T-helper 2 cell treated with Interferon-gamma antibody and Interleukin-4, amounts not matched to agents 100 ng/mL and 5 ng/mL, for 36 hours (primary cell): ENCODE data around the gene B3GLCT. TPM values are rescaled to one million over a fixed set of nuclear protein-coding genes. Genes with fewer than 3 reads are reported as not detected.
"Not testable (repeated sequence)": the region's sequence is repeated elsewhere in the genome, so short reads cannot be mapped to it uniquely, and the experiment has no call there.

Experiments used
- intact Hi-C: fragments of 100-400 bp; cut with micrococcal nuclease; formaldehyde crosslinking; loops from one replicate; pipeline ENCODE4 v1.15.1; 2023
- total RNA-seq: library from RNA; stranded (reverse); gene quantifications from 2 replicates; pipeline ENCODE4 v1.2.3, GENCODE V29; 2022

B3GLCT gene
- total RNA-seq = 5.1 and 5.7 TPM in 2 replicates

DNA sequence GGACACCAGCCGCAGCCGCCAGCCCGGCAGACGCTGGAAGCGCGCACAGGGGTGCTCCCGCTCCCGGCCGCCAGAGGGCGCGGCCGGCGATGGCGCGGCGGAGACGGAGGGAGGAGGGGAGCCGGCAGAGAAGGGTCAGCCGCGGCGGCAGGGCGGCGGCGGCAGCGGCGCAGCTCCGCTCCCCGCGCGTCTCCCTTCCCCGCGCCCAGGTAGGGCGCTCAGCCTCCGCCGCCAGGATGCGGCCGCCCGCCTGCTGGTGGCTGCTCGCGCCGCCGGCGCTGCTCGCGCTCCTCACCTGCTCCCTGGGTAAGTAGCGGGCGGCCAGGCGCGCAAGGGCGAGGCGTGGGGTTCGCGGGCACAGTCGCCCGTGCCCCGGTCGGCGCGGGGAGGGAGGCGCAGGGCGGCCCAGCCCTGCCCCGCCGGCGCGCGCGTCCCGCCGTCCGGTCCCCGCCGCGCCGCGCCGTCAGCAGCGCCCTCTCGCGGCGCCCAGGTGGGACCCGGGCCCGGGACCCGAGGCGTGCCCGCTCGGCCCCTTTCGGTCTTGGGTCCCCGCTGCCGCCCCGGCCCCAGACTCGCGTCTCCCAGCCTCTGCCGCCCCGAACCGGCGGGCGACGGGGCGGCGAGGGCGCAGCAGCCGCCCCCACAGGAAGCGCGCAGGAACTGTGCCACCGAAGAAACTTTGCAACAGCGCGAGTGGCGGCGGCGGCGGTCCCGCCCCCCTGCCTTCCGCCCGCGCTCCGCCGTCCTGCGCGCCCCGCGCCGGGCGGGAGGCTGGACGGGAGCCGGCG, at the start of gene B3GLCT:
B3GLCT (plus strand) TSS at position 127 of the 788 bp plus-strand sequence; CDS start at position 237, 110 bp downstream.
- intact Hi-C loops = loop anchor here (1.0 to 2.0 kb wide), 5 partner anchors 13 to 647 kb away; partner anchors contain the start of gene USPL1

DNA sequence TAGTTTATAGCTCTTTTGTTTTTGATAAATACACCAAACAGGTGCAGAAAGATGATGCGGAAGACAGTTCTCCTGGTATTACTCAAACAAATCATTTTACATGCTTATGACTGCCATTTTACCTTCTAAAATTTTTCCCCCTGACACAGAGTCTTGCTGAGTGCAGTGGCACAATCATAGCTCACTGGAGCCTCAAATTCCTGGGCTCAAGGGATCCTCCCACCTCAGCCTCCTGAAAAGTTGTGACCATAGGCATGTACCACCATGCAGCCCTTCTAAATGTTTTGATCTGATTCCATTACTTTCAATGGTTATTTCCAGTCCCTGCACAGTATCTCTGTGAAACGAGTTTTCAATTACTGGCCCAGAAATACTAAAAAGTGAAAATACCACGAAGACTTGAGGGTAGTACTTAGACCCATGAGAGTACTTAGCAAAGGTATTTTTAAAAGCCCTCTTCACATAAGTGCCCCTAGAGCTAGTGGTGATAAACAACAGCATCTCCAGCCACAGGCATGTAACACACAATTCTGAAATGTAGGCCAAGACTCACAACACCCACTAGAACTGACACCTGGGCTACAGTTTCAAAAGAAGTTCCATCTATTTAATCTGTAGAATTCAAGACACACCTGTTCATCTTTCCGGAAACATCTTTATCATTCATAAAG, 49.3 kb upstream of the B3GLCT start:
- intact Hi-C loops = no loop called here

- intact Hi-C loops = no loop called here
Observed at GRCh38 chr13:31151837-31152236, 47.9 kb upstream of the B3GLCT start.

- intact Hi-C loops = no loop called here
Observed at GRCh38 chr13:31154939-31155338, 44.8 kb upstream of the B3GLCT start.

DNA sequence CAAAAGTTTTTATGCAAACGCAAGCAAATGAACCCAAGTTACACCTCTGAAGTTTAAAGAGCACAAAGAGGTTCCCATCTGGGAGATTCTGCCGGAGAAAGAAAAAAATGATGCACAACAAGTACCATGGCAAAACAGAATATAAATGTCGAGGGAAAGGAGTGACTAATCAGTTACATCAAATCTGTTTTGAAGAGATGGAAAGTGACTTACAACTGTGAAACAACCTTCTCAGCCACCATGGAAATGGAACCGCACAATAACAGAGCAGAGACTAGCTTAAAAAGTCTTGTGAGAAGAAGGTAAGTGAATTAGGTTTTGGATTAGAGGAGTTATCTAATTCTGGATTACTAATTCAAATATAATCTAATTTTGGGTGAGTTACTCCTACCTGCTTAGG, 40.5 kb upstream of the B3GLCT start:
- intact Hi-C loops = no loop called here

DNA sequence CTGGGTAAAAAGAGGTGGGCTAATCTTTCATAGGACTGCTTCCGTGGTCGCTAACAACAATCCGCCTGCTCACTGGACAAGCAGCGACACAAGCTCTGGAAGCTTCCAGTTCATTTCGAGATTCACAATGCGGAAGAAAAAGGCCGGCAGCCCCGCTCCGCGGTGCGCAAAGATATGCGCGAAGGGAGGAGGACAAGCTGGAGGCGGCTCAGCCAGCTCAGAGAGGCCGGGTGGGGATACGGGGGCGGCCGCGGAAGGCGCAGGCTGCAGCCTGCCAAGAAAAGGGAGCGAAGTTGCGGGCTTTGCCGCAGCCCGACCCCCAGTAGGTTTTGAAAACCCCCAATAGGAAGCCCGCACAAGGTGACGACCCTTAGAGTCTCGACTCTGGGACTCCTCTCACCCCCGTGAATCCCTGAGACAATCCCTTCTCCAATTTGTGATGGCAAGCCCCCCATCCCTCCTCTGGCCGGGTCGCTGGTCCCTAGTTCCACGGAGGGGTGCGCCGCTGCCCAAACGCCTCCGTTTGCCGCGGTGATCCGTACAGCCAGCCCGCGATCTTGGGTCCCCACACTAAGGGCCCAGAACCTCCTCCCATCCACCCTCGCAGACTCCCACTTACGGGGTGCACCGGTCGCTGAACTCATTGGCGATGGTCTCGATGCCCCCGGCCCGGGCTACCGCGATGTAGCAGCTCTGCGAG, 38.8 kb upstream of the B3GLCT start:
- intact Hi-C loops = loop anchor here (5.0 to 10.0 kb wide), 7 partner anchors 419 to 1266 kb away; partner anchors contain the start of genes BRCA2, HMGB1, KATNAL1 and N4BP2L1

DNA sequence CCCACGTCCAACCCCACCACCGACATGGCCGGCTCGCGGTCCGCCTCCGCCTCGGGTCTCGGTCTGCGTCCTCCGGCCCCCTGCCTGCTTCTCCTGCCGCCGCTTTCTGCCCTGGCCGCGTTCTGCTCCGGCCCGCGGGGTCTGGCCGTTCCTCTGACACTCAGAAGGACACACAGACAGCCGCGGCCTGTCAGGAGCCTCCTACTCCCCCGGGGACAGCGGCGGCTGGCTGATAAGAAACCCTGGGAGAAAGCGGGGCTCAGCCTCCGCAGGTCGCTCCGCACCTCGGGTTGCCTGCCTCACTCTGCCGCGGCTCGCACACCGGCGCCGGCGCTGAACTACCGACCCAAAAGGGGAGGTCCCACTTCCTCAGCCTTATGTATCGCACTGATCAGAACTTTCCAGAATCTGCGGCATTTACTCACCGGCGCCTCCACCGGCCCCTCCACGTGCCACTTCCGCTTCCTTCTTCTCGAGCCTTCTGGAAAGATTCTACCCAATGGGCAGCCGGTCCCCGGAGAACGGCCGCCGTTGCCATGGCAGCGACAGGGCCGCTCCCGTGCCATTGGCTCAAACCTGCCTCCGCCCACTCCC, 38.1 kb upstream of the B3GLCT start, which contains the start of gene HSPH1:
HSPH1 (minus strand) TSS at position 348 of the 594 bp plus-strand sequence; CDS start at position 26, 322 bp downstream.
- intact Hi-C loops = loop anchor here (1.0 to 10.0 kb wide), 11 partner anchors 38 to 1312 kb away; partner anchors contain the start of genes B3GLCT, BRCA2, HMGB1 and KATNAL1

GRCh38 chr13:31162151-31163008, 37.4 kb upstream of the B3GLCT start:
- intact Hi-C loops = loop anchor here (1.0 to 10.0 kb wide), 11 partner anchors 37 to 1313 kb away; partner anchors contain the start of genes B3GLCT, BRCA2, HMGB1 and KATNAL1

GRCh38 chr13:31166591-31166990, 33.2 kb upstream of the B3GLCT start:
- intact Hi-C loops = loop anchor here (10.0 kb wide), 1 partner anchor 492 kb away; no protein-coding TSS in a partner anchor

DNA sequence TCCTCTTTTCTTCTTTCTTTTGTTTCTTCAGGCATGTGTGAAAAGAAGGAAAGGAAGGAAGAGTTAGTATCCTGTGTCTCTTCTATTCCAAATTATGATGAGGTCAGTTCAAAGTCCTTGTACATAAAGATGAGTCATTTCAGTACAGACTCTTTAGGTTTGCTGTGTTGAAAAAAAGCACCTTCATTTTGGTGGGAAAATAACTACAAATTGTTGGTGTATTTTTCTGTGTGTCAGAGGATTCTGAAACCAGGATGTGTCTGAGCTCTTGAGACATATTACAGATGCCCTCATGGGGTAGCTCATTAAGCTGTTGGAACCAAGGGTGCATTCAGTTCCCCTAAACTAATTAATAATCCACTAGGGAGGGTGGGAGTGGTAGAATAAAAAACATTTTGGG, 32.3 kb upstream of the B3GLCT start:
- intact Hi-C loops = loop anchor here (10.0 kb wide), 1 partner anchor 493 kb away; no protein-coding TSS in a partner anchor

DNA sequence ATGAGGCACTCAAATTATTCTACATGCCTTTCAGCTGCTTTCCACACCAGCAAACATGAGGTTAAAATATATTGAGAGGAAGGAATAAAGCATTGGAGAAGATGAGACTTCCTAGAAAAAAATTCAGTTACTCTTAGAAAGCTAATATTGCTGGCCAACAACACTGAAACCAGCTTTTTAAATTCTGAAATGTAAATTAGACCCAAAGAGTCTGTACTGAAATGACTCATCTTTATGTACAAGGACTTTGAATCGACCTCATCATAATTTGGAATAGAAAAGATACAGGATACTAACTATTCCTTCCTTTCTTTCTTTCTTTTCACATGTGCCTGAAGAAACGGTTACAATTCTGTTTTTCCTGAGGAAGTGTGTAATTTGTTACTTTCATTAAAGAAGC, 31.6 kb upstream of the B3GLCT start:
- intact Hi-C loops = loop anchor here (10.0 kb wide), 1 partner anchor 493 kb away; no protein-coding TSS in a partner anchor

- intact Hi-C loops = loop anchor here (10.0 kb wide), 1 partner anchor 494 kb away; no protein-coding TSS in a partner anchor
Observed at GRCh38 chr13:31168736-31169135, 31.0 kb upstream of the B3GLCT start.

GRCh38 chr13:31172001-31172400, 27.8 kb upstream of the B3GLCT start:
- intact Hi-C loops = no loop called here

- intact Hi-C loops = no loop called here
Observed at GRCh38 chr13:31172535-31172934, 27.2 kb upstream of the B3GLCT start.

GRCh38 chr13:31174018-31174417, 25.8 kb upstream of the B3GLCT start:
- intact Hi-C loops = no loop called here

DNA sequence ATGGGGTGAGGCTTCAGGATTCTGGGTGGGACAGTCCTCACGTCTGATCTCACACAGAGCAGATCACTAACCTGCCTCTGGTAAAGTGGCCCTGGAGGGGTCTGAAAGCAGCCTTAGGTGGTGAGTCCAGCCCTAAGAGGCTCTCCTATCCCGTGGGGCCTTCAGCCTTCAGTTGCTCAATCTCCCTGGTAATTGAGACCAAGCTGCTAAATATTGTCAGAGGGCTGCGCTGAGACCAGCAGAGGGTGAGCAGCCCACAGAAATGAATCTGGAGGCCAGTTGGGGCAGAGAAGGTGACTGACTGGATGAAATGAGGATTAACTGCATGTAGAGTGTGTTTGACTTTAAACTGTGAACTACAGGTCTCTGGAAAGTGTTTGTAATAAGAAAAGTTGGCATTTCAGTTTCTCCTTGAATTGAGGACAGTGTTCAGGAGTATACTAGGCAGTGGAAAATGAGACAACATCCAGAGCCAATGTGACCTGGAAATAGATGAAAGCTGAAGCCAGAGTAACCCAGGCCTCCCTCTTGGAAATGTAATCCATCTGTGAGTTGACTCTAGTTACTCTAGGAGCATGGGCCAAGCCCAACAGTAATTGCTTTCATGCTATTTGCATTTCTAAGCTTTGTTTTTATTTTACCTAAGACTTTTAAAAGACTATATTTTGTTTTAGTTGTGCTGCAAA, 23.8 kb upstream of the B3GLCT start:
- intact Hi-C loops = no loop called here

GRCh38 chr13:31177813-31178495, 21.8 kb upstream of the B3GLCT start:
- intact Hi-C loops = not testable (repeated sequence)

DNA sequence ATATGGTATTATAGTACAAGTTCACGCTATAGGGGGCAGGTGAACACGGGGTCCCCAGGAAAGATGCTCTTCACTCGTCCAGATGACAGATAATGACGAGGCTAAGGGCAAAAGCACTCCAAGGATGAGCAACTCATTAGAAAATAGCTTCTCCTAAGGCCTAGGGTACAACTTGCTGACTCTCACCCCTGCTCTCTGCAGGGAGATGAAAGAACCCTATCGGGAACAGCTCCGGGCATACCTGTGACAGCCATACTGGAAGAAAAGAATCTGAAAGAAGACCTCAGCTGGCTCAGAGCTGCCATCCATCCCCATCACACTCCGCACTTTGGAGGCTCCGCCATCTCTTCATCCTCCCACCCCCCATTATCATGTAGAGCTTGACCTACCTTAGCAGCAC, 20.5 kb upstream of the B3GLCT start:
- intact Hi-C loops = no loop called here

DNA sequence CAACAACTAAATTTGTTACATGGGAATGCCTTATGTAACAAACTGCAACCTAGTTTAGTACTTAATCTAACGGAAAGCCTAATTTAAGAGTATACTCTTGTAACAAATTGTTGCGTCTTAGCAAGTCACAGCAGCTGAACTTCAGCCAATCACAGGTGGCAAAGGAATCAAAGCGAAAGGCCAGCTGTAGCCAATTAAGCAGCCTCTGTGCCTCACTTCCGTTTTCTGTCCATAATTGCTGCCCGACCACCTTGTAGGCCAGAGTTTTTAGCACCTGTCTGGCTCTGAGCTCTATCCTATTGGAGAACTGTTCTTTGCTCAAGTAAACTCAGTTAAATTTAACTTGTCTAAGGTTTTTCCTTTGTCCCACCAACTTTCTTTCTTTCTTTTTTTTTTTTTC, 20.0 kb upstream of the B3GLCT start:
- intact Hi-C loops = no loop called here
